GM19328 (cell line): ENCODE results near the gene KCNB1.
"Not testable (repeated sequence)": the region's sequence is repeated elsewhere in the genome, so short reads cannot be mapped to it uniquely, and the experiment has no call there.

Experiments used
- ATAC-seq: cut with Tn5 transposase; IDR thresholded peaks from one replicate; pipeline ENCODE4 v1.9.1; 2021; ENCODE audit warnings: mild to moderate bottlenecking, moderate library complexity; ENCODE audit not compliant: unreplicated experiment

KCNB1 gene

GRCh38 chr20:49411221-49411925, 71.1 kb downstream of the KCNB1 start:
- ATAC-seq: no peak

- not testable (repeated sequence) for ATAC-seq
Observed at GRCh38 chr20:49409975-49410621, 72.4 kb downstream of the KCNB1 start.

- no peak for ATAC-seq
Observed at GRCh38 chr20:49409302-49409974, 73.0 kb downstream of the KCNB1 start.

- no peak for ATAC-seq
Observed at GRCh38 chr20:49408509-49409104, 73.9 kb downstream of the KCNB1 start.

- ATAC-seq: no peak
Observed at GRCh38 chr20:49406666-49407065, 75.8 kb downstream of the KCNB1 start.

- ATAC-seq: no peak
Observed at GRCh38 chr20:49405696-49406095, 76.8 kb downstream of the KCNB1 start.

- ATAC-seq: no peak
Observed at GRCh38 chr20:49405062-49405683, 77.3 kb downstream of the KCNB1 start.

GRCh38 chr20:49404461-49404860, 78.0 kb downstream of the KCNB1 start:
- no peak for ATAC-seq

GRCh38 chr20:49403911-49404310, 78.6 kb downstream of the KCNB1 start:
- ATAC-seq: no peak

GRCh38 chr20:49403012-49403411, 79.5 kb downstream of the KCNB1 start:
- no peak for ATAC-seq

- ATAC-seq: no peak
Observed at GRCh38 chr20:49400904-49401303, 81.6 kb downstream of the KCNB1 start.

- ATAC-seq: no peak
Observed at GRCh38 chr20:49400410-49400809, 82.1 kb downstream of the KCNB1 start.

GRCh38 chr20:49399329-49399728, 83.1 kb downstream of the KCNB1 start:
- no peak for ATAC-seq

- no peak for ATAC-seq
Observed at GRCh38 chr20:49398401-49399144, 83.9 kb downstream of the KCNB1 start.

GRCh38 chr20:49397525-49397924, 84.9 kb downstream of the KCNB1 start:
- ATAC-seq: no peak

GRCh38 chr20:49396230-49396629, 86.2 kb downstream of the KCNB1 start:
- ATAC-seq: no peak

- no peak for ATAC-seq
Observed at GRCh38 chr20:49395659-49396058, 86.8 kb downstream of the KCNB1 start.

GRCh38 chr20:49395183-49395582, 87.3 kb downstream of the KCNB1 start:
- no peak for ATAC-seq

- no peak for ATAC-seq
Observed at GRCh38 chr20:49394757-49395156, 87.7 kb downstream of the KCNB1 start.

- ATAC-seq: no peak
Observed at GRCh38 chr20:49394264-49394663, 88.2 kb downstream of the KCNB1 start.

GRCh38 chr20:49393803-49394202, 88.7 kb downstream of the KCNB1 start:
- ATAC-seq: no peak
